ENCODE data around the gene CDK18.

CDK18 gene

DNA sequence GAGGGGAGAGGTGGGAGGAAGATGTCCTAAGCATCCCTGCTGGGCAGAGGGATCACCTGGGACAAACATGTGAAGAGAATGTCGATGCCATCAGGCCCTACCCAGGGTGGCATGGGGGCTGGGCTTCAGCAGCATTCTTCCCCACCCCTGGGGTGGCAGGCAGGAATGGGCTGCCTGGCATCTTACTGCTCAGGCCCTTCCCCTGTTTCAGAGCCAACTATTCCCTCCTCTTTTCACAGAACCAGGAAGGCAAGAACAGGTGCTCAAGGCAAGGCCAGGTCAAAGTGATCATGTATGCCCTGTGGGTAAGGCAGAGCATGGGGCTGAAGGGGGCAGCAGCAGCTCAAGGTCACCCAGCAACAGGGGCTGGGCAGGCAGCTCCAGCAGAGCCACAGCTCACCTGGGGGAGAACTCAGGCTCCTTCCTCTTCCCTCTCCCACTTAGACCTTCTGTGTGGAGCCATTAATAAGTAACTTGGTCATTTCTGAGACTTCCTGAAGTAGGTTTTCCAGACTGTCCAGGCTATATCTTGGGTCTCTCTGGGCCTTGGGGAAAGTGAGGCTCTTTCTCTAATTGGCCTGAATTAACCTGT lies 70.9 kb downstream of the CDK18 start:
- no peak for DNase-seq

DNA sequence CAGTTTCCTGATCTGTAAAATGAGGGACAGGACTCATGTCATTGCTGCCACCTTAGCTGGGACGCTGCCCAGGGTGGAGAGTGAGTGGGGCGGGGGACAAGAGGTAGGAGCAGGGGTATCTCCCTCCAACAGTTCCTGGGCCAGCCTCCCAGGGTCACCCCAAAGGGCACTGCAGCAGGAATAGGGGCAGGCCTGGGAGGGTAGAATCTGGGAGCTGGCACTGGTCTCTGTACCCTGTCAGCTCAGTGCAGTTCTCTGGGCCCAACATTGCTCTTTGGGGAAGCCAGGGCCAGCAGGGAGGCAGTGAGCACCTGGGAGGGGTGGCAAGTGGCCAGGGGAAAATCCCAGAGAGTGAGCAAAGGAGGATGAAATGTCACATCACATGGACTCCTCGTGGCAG lies 71.5 kb downstream of the CDK18 start:
- no peak for DNase-seq

DNA sequence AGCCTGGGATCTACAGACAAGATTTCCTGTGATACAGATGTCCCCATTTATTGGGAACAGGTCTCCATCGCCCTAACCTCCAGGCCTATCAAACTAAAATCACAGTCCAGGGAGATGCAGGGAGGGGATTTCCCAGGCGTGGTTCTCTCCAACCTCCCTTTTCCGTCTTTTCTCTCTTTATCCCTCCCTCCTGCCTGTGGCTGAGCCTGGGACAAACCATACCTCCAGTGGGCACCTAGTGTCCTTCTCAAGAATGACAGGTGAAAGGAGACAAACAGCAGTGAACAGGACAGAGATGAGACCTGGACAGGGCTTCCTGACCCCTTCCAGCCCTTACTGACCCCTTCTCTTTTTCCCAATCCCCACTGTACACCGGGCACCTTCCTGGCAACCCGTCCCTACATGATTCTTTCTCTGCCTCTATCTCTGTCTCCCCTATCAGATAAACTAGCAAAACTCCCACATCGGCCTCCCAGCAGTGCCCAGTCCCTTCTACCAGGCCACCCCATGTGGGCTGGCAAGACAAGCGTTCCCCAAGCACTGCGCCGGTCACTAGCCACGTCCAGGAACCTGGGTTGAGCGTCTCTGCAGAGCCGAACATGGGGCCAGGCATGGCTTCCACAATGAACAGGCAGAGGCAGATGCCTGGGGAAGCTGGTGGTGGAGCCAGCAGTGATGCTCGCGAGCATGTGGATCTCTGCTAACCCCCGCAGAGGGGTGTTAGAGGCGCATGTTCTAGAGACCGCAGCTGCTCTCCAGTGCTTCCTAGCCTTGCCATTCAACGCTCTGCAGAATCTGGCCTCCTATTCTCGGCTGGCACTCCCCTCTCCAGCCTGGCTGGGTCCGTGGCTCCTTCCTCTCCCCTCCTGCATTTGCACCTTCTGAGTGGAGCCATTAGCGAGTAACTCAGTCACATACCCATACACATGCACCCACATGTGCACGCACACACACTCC lies 72.6 kb downstream of the CDK18 start:
- no peak for DNase-seq

GRCh38 chr1:205577874-205578658 lies 73.6 kb downstream of the CDK18 start:
- DNase-seq = no peak

- DNase-seq = no peak
Measured at GRCh38 chr1:205578780-205579571, 74.5 kb downstream of the CDK18 start.

- DNase-seq = no peak
Measured at GRCh38 chr1:205579711-205580110, 75.2 kb downstream of the CDK18 start.

DNA sequence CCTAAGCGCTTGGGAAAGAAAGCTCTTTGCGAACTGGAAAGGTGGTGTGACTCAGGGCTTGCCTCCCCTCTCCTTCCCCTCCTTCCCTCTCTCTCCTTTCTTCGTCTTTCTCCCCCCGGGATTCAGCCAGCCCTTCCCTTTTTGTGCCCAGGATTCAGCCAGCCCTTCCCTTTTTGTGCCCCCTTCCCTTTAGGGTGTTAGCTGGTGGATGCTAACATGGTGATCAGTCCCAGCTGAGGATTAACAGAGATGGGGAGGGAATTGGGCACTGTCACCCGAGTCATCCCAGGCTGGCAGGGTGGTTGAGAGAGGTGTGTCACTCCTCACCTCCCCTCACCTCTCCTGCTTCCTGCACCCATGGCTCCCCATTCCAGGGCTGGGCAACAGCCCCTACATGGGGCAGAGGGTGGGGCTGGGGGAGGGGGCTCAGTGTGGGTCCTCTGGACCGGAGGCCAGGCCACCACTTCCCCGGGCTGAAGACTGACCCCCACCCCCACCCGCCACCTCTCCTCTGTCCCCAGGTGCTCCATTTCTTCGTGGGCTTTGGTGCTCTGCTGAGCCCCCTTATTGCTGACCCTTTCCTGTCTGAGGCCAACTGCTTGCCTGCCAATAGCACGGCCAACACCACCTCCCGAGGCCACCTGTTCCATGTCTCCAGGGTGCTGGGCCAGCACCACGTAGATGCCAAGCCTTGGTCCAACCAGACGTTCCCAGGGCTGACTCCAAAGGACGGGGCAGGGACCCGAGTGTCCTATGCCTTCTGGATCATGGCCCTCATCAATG lies 75.9 kb downstream of the CDK18 start:
- no peak for DNase-seq

GRCh38 chr1:205580923-205581180 lies 76.4 kb downstream of the CDK18 start:
- DNase-seq = no peak

GRCh38 chr1:205581321-205581980 lies 77.0 kb downstream of the CDK18 start:
- DNase-seq = no peak

- no peak for DNase-seq
Measured at GRCh38 chr1:205582046-205582445, 77.6 kb downstream of the CDK18 start.
